EL (cell line): ENCODE measurements around the gene TOM1.

Experiments used
- DNase-seq: peaks from one replicate; pipeline ENCODE4 v3.0.0-alpha.2; 2016

The TOM1 gene

DNA sequence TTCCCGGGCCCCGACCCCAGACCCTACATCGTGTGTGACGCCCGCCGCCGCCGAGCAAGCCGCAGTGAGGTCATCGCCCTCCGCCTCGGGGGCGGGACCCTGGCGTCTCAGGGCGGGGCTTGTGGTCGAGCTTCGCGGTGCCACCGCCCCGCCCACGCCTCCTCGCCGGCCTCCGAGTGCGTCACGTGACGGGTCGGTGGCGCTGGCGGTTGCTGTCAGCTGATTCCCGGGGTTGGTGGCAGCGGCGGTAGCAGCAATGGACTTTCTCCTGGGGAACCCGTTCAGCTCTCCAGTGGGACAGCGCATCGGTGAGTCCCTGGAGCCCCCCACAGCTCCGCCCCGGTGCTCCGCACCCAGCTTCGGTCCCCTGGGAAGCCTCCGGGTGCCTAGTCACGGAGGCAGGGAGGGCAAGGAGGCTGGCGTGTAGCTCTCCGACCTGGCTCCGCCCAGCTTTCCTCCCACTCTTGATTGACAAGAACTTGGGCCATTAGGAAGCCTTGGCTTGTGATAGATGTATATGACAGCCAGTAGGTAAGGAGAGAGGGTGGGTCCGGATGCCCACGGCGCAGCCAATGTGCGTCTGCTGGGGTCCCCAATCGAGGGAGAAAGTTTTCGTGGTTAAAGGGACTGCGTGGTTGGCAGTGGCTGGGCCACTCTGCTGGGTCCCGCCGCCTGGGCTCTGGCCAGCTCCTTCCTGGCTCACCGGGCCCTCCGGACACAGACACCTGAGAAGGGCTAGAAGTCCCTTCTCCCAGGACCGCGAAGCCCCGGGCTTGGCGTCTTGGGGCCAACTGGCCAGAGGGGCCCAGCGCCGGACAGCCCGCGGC, at the start of gene TOM1:
TSS of gene TOM1 (plus strand) at position 222 of the 827 bp plus-strand sequence. CDS start at position 257, 35 bp downstream.
- peak; percentile 99 for DNase-seq

DNA sequence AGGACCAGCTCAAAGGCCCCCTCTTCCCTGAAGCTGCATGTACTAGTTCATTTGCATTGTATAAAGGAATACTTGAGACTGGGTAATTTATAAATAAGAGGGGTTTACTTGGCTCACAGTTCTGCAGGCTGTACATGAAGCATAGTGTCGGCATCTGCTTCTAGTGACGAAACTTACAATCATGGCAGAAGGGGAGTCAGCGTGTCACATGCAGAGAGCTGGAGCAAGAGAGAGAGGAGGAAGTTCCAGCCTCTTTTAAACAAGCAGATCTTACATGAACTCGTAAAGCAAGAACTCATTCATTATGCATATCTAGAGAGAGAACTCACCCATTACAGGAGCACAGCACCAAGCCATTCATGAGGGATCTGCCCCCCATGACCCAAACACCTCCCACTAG, 49.5 kb upstream of the TOM1 start:
- no peak for DNase-seq

DNA sequence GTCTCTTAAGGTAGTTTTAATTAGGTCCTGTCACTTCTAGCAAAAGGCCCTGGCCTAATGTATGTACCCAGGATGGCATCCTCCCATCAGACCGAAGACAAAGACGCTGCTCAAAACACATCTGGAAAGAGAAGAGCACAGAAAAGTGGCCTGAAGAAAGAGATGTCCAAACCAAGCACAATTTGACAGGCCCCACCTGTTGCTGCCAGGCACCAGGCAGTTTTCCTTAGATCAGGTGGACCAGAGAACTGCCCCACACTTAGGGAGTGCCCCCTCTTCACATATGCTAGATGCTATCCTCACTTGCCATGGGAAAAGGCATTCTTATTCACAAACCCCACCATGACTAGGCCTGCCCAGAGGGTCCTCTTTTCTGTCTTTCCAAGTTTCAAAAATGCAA, 45.7 kb upstream of the TOM1 start:
- no peak for DNase-seq

DNA sequence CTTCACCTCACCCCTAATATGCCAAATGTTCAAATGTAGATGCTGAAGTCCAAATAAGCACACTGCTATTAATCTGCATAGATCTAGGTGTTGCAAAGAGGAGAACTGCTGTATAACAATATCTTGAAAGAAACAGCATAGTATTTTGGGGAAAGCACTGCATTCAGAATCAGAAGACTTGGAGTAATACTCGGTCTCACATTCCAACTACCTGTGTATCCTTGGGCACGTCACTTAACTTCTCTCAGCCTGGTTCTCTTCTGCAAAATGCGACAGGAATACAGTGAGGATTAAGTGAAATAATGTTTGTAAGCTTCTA, 42.7 kb upstream of the TOM1 start:
- no peak for DNase-seq

DNA sequence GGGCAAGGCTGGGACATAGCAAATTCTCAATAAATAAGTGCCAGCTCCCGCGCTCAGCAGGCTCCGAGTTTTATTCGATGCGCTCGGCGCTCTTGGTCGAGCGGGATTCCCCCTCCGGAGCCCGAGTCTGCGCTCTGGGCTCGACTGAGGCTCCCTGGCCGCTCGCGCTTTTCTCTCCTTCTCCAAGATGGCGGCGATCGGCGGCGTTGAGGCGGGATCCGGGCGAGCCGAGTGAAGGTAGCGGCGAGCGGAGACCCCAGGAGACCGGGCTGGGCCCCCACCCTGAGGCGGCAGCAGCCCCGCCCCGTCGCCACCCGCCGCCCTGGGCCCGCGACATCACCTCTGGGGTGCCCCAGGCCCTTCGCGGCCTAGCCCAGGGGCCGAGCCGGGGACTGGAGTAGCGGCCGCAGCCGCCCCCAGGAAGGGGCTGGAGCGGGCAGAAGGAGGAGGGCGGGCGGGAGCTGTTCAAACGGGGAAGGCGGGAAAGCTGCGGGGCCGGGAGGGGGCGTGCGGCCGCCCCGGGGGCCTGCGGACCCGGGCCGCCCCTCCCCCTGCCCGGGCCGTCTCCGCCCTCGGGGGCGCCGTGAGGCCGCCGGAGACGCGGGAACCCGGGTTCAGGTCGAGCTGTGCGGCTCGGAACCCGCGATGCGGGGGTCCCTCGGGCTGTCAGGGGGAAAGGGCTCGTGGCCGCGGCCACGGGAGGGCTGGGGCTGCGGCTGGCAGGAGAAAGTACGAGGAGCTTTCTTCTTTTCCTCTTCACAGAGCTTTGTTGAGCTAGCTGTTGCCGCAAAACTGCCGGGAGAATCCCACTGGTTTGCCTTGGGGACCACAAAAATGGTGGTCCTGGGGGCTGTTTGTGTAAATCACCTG, 42.1 kb upstream of the TOM1 start, which contains the start of gene HMGXB4:
TSS of gene HMGXB4 (plus strand) at position 173 of the 870 bp plus-strand sequence. CDS start 4,898 bp downstream, outside the sequence.
- DNase-seq = peak; percentile 87

DNA sequence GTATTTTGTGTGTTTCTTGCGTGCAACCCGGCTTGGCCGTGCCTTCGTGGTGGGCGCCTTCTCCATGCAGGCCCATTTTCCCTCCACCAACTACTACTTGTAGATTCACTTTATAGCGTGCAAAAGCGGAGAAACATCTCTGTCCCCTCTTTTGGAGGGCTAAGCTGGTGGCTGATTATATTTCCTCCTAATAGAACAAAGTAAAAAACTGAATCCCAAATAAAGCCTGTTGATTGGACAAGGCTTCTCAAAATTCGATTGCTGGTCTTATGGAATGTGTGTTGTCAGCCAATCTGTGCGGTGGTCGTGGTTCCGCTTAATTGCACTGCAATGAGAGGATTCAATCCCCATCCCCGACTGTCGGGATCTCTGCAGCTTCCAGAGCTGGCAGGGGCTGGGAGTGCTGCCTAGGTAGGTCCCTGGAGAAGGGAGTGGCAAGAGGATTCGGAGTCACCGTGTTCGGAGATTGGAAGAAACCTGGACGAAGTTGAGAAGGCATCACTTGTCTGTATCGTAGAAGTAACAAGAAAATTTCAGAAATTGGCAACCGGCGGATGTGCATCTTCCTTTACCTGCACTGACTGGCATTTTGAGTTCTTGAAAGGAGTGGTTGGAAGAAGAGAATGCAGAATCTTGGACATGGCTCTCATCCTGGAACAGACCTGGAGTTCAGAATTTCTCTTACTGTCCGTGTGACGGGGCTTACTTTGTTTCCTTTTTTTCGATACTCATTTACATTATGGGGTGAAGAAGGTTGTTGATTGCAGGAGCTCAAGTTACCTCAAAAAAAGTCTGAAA, 41.3 kb upstream of the TOM1 start:
- DNase-seq = peak; percentile 38

DNA sequence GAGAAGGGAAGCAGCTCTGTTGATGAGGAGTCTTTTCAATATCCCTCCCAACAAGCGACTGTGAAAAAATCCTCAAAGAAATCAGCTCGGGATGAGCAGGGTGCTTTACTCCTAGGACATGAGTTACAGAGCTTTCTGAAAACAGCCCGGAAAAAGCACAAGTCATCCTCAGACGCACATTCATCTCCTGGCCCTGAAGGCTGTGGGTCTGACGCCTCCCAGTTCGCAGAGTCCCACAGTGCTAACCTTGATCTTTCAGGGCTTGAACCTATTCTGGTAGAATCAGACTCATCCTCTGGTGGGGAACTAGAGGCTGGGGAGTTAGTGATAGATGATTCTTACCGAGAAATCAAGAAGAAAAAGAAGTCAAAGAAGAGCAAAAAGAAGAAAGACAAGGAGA, 34.7 kb upstream of the TOM1 start:
- DNase-seq = no peak

DNA sequence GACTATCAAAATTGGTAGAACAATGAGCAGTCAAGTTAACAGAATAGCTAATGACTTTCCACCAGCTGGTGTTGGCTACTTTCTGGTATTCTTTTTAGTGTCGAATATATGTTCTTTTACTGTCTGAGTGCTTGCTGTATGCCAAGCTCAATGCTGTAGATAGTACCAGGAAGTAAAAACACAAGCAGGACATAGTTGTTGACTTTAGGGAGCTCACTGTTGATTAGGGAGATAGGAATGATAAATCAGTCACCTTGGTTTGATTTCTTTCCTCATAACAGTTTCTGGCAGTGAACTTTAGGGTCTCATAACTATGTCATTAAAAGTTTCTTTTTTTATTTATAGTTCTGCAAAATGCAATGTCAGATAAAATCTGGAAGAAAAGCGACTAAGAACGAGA, 33.4 kb upstream of the TOM1 start:
- DNase-seq = no peak

DNA sequence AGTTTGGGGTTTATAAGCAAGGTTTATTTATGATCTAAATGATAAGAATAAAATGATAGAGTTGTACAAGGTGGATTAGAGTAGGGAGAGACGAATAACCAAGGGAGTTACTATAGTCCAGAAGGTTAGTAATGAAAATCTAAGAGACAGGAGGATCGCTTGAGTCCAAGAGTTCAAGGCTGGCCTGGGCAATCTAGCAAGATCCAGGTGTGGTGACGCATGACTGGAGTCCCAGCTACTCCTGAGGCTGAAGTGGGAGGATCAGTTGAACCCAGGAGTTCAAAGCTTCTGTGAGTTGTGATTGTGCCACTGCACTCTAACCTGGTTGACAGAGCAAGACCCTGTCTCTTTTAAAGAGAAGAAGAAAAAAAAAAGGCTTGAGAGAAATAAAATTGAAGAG, 30.1 kb upstream of the TOM1 start:
- DNase-seq = no peak

DNA sequence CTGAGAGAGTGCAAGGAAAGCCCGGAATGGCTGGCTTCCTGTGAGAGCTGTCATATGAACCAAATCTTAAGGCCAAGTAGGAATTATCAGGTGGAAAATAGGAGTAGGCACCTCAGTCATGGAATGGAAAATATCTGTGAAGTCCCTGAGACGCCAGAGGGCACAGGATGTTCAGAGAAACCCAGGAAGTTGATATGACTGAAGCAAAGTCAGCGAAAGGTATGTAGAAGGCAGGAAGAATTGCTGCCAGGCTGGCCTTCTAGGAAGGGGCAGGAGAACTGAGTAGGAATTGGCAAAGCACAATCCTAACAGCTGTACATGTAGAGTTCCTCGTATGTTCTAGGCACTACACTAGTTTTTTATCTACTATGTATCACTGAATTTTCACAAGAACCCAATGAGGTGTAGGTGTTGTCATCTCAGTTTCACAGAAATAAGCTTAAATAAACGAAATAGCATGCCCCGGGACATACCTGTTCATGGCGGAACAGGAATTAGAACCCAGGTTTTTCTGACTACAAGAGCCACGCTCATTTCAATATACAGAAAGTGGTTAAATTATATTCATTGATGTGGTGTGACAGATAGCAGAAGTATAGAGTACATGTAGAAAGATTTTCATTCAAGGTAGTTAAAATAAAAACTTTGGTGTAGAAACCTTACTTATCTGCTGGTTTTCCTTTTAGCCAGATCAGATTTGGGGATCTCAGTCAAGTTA, 25.4 kb upstream of the TOM1 start:
- no peak for DNase-seq

DNA sequence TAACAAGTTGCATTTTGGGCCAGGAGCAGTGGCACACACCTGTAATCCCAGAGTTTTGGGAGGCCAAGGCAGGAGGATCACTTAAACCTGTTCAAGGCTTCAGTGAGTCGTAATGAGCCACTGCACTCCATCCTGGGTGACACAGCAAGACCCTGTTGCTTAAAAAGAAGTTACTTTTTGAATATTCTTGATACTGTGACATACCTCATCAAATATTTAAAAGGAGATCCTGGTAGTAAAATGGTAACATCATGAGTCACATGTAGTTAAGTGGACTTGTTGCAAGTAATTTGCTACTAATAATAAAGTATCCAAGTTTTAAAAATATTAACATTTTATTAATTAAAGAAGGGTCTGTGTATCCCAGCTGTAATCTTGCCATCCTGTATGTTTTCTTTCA, 24.1 kb upstream of the TOM1 start:
- peak; percentile 59 for DNase-seq

DNA sequence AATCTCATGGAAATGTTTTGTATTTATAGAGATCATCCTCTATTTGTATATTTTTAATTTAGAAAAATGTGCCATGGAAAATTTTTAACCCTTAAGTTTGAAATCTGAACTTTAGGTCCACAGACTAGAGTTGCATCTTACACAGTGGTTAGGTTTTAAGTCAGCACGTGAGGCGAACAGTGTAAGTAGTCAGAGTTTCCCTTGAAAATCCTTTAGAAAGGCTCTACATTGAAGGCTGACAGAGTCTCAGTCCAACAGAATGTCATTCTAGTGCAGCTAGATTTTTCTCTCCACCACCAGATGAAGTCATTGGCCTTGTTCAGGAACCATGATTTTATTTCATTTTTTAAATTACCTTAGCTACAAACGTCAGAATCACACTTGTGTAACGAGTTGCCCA, 23.7 kb upstream of the TOM1 start:
- no peak for DNase-seq

DNA sequence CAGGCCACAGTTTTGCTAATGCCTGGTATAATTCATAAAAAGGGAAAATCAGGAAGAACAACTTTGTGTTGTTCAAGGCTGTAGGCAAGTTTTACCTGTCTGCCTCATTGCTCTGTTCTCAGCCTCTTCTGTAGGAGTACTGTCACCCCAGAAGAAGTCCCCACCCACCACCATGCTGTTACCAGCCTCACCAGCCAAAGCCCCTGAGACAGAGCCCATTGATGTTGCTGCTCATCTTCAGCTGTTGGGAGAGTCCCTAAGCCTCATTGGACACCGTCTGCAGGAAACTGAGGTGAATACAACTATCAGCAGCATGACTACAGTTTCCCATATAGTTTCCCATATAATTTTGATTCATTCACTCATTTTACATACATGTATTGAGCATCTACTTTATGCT, 11.6 kb upstream of the TOM1 start:
- no peak for DNase-seq

DNA sequence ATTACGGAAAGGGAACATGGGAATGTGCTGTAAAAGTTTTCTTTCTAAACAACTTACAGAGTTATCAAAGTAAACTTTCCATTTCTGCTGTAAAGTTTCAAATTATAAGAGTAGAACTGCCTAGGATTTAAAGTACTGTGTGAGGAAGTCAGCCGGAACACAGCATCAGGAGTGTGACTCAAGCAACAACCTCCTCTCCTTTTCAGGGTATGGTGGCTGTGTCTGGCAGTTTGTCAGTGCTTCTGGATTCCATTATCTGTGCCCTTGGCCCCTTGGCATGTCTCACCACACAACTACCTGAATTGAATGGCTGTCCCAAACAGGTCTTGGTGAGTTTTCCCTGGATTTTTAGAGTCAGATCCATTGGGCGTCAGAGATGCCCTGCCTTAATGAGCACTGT, 6.9 kb upstream of the TOM1 start:
- DNase-seq = no peak

DNA sequence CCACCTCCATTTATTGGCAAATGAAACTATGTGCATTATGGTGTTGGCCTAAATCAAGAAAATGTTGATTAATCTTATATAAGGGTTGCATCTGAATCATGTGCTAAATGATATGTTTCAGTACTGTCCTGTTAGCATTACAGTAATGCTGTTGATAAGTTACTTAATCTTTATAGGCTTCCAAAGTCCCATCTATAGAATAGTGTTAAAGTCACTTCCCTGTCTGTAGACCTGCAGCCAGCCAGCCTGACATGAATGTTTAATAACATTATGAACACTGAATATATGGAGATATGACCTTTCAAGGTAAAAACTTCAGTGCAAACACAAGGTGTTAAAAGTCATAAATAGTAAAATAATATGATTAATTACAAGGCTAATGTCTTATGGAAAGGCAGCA, 3.6 kb upstream of the TOM1 start:
- DNase-seq = no peak

DNA sequence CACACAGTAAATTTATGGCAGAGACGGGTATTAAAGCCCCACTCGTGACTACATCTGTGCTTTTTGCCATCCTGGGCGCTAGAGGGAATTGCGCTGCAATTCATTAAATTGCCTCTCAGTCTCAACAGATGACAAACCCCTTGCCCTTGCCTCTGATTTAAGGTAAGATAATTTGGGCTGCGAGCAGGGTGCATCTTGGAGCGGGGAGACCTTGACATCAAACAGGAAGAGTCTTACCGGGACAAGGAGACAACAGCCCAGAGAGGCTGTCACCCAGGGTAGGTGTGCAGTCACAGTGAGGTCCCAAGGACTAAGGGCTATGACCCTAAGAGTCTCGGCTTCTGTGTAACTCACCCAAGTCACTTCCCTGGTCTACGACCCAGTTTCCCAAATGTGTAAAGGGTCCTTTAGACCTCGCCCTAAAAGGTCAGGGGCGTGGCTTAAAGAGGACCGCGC, 449 bp upstream of the TOM1 start:
- DNase-seq = peak; percentile 47

DNA sequence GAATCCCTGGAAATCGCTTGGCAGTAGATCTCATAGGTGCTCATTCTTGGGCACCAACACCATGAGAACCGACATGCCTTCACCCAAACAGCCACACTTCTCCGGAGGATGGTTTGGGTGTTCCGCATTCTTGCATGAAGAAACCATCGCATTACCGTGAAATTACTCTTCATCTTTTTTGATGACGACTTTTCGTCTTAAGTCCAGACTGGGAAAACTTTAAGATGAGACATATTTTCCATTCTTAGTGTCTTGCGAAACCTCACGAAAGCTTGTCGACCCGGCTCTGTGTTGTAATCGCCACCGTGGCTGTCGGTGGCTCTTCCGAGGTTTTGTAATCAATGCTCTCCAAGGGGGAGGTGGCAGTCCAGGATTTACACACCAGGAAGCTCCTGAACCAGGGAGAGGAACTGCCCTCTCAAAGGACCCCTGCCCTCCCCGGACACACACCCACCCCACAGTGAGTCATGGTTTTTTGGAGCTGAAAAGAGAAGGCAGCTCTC, 1.7 kb downstream of the TOM1 start:
- DNase-seq = peak; percentile 98

DNA sequence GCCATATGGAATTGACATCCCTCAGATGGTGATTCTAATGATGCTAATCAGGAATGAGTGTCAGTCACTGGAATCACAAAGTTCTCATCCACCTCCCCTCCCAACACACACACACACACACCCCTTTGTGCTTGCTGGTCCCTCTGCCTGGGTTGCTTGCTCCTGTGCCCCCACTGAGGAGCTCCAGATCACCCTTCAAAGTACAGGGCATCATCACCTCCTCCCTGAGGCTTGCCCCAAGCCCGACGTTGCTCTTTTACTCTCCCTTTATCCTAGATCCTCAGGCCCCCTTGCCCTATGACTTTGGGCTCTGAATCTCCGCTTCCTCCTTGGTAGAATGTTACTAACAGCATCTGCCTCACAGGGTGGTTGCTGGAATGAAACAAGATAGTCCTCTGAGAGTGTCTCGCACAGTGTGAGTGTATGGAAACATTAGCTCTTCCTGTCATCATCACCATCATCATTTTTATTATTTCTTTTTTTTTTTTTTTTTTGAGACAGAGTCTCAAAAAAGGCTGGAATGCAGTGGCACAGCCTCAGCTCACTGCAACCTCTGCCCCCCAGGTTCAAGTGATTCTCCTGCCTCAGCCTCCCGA, 3.4 kb downstream of the TOM1 start:
- no peak for DNase-seq

DNA sequence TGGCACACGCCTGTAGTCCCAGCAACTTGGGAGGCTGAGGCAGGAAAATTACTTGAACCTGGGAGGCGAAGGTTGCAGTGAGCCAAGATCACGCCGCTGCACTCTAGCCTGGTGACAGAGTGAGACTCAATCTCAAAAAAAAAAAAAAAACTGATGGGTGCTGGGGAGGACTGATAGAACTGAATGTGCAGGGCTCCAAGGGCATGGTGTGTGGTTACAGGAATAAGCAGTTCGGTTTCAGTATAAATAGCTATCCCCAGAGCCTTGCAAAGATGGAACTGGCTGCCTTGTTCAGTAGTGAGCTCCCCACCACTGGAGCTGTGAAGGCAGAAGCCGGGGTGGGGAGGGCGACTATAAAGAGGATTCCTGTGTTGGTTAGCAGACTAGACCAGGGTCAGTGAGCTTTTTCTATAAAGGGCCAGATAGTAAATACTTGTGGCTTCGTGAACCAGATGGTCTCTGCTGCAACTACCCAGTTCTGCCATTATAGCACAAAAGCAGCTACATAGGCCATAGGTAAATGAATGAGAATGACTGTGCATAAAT, 5.9 kb downstream of the TOM1 start:
- DNase-seq = peak; percentile 17

DNA sequence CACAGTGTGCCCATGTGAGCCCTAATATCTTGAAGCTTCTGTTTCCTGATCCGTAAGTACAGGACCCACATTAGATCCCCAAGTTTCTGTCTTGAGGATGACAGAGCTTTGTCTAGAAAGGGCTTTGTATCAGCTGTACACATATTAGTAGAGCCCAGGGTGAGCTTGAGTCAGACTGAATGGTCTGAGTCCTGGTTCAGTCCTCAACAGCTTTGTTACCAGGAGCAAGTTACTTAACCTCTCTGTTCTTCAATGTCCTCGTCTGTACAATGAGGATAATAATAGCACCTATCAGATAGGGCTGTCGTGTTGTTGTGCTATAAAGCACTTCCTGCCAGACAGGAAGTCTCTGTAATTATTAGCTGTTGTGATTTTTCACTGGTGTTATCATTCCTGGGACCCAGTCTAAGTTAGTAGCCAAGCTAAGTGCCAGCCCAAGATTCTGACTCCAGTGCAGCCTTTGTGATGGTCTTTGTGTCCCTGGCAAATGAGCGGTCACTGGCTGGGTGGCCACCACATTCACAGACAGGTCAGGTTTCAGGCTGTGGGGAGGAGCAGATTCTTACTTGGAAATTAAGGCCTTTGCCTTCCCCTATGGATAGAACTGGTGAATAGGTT, 6.8 kb downstream of the TOM1 start:
- DNase-seq = no peak

DNA sequence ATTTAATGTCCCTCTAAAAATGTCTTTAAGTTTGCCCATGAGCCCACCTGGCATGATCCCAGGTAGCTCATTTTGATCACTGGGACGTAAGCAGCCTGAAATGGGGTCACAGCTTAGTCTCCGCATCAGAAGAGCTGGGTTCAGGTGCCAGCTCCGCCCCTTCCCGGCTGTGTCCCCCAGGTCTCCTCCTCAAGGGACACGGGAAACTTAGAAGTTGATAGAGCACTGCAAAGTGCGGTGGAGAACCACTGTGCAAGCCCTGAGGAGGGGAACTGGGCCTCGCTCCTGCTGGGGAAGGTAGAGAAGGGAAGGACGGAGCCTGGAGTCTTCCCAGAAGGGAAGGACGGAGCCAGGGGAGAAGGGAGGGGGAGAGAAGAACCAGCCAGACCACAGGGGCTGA, 7.7 kb downstream of the TOM1 start:
- no peak for DNase-seq
